HepG2 (cell line): ENCODE results near the gene TNFSF18.

ENCODE experiments used
- ZSCAN30 ChIP-seq: sonication (generic); formaldehyde crosslinking; IDR thresholded peaks from 2 replicates; pipeline ENCODE4 v1.5.0; 2020; ENCODE audit warnings: mild to moderate bottlenecking, missing genetic modification reagents
- TF ChIP-seq, protein P1 (sequence below): IDR thresholded peaks from 2 replicates; pipeline ENCODE4 v1.6.1; 2016

DNA sequence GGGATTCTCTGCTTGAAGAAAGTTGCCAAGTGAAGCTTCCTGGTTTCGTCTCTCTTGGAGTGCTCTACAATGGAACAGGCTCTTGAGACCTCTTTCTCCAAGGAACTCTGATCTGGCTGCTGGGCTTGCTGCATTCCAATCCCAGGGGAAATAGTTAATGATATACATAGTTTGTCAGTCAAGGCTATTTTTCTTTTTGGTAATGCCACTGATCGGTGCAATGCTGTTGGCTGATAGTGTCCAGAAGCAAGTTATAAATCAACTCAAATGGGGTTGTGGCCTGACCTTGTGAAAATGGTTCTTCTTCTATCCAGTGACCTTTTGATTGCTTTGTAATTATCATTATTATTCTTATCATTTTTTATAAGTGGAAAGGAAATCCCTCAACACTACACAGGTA is 48.4 kb upstream of the TNFSF18 start:
- TF ChIP-seq, protein P1, sequence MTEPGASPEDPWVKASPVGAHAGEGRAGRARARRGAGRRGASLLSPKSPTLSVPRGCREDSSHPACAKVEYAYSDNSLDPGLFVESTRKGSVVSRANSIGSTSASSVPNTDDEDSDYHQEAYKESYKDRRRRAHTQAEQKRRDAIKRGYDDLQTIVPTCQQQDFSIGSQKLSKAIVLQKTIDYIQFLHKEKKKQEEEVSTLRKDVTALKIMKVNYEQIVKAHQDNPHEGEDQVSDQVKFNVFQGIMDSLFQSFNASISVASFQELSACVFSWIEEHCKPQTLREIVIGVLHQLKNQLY (CRISPR knock-in tag): no peak
- no peak for TF ChIP-seq ZSCAN30 (CRISPR knock-in tag)
